Heart left ventricle (tissue), 16 donors: ENCODE measurements around the gene SLC25A43. TPM values are rescaled to one million over a fixed set of nuclear protein-coding genes. Genes with fewer than 3 reads are reported as not detected.
A peak's percentile ranks its signal among the peaks of the same experiment; 100 is the strongest.
"Not testable (repeated sequence)": the region's sequence is repeated elsewhere in the genome, so short reads cannot be mapped to it uniquely, and the experiment has no call there.

Experiments
- ATAC-seq, 4 donors: fragments of 200-7000 bp; cut with Tn5 transposase; one replicate each; pipeline ENCODE4 v1.9.1; 2020 to 2022; ENCODE audit warnings: moderate library complexity in 4 of 4, mild to moderate bottlenecking in 3 of 4, moderate number of reproducible peaks in 1 of 4
- DNase-seq, 5 donors: peaks; one replicate each; pipeline ENCODE4 v3.0.0-alpha.2; 2020
- H3K27ac ChIP-seq, 12 donors: fragments of 200-600 bp; sonication (generic) in 4 of 12; one replicate each; pipeline versions ENCODE4 v1.5.0 to v1.8.0; 2016 to 2022; ENCODE audit warnings: mild to moderate bottlenecking in 2 of 12
- H3K27me3 ChIP-seq, 9 donors: fragments of 200-600 bp; sonication (generic) in 2 of 9; one replicate each; pipeline versions ENCODE4 v1.5.1 to v1.8.0; 2016 to 2022; ENCODE audit warnings: mild to moderate bottlenecking in 3 of 9
- H3K36me3 ChIP-seq, 9 donors: fragments of 200-600 bp; sonication (generic) in 2 of 9; one replicate each; pipeline versions ENCODE4 v1.5.0 to v1.8.0; 2018 to 2022; ENCODE audit warnings: mild to moderate bottlenecking in 2 of 9
- H3K4me1 ChIP-seq, 12 donors: fragments of 200-600 bp; sonication (generic) in 4 of 12; one replicate each; pipeline versions ENCODE4 v1.5.0 to v1.8.0; 2016 to 2022; ENCODE audit warnings: mild to moderate bottlenecking in 3 of 12
- H3K4me3 ChIP-seq, 12 donors: fragments of 200-600 bp; sonication (generic) in 4 of 12; one replicate each; pipeline versions ENCODE4 v1.5.0 to v1.8.0; 2017 to 2022; ENCODE audit warnings: mild to moderate bottlenecking in 9 of 12, moderate library complexity in 4 of 12
- H3K9me3 ChIP-seq, 12 donors: fragments of 200-600 bp; sonication (generic) in 4 of 12; one replicate each; pipeline versions ENCODE4 v1.5.0 to v1.8.0; 2016 to 2022; ENCODE audit warnings: mild to moderate bottlenecking in 1 of 12
- CTCF ChIP-seq, 12 donors: fragments of 200-600 bp; sonication (generic) in 4 of 12; IDR thresholded peaks; one replicate each; pipeline versions ENCODE4 v1.5.0 to v1.8.0; 2018 to 2022; ENCODE audit warnings: antibody characterized with exemption in 12 of 12, mild to moderate bottlenecking in 5 of 12
- POLR2A ChIP-seq, 2 donors: fragments of 450-650 bp; IDR thresholded peaks; one replicate each; pipeline ENCODE4 v1.6.1; 2017; ENCODE audit warnings: antibody characterized with exemption in 2 of 2, mild to moderate bottlenecking in 2 of 2, moderate library complexity in 2 of 2
- WGBS, 4 donors: extraction: QIAGEN DNeasy Blood & Tissue Kit in 2 of 4; methylation state at CpG; one replicate each; pipeline versions ENCODE4 v1.1.5 to v1.1.7; 2013 to 2018; 5-methylcytosine and 5-hydroxymethylcytosine counted together
- intact Hi-C, 10 donors: fragments of 100-400 bp; cut with DNase I; formaldehyde crosslinking; loops; one replicate each; pipeline versions ENCODE4 v1.11.1 to v1.14.2; 2022
- polyA plus RNA-seq, 2 donors: library from polyadenylated mRNA; stranded (reverse); fragments of 200-250 nt; gene quantifications; one replicate each; pipeline ENCODE4 v1.2.3, GENCODE V29; 2013
- total RNA-seq, 9 donors: library from RNA; depleted of rRNA in 2 of 9; stranded (reverse); fragments of >200 nt in 2 of 9; fragmentation: NEBNext Ultra II Directional in 3 of 9; extraction: Animal tissue kit (Norgen Biotek cat#: 25700) in 3 of 9; gene quantifications; one replicate each; pipeline versions ENCODE4 v1.1.0 to v1.2.4, GENCODE V29; 2016 to 2023
- donor health status: ischemic (EF 13 %, LVEDD 7.1; RV severe dilation, severe dysfunction).
- donor health status: healthy with polysubstance abuse.
- donor health status: DM: no; HTN: yes; CAD: no.
- donor health status: DM: no; HTN: no; CAD: no.
- donor health status: ischemic (EF 25% LVEDD 6.9; RV normal size, moderate dysfunction).
- donor health status: ischemic (EF 25% LVEDD 5.7; RV mildly dilated, moderate dysfunction).
- donor health status: healthy.
- donor health status: DM: yes; HTN: yes; CAD: no.
- donor health status: ischemic (EF 35%, LVEDD 5.7; RV mildly dilated, moderate dysfunction).
- donor health status: nonischemic (EF 11% LVEDD 7.7; RV severe dilation, severe dysfunction).
- donor health status: DM: yes; HTN: yes; CAD: no.
- donor health status: PGD.
- donor health status: ischemic (EF 29% LVEDD 5.4; RV normal size, mild dysfunction).
- donor health status: nonischemic (EF 23%, LVEDD 6.1; RV moderate dilation, normal function).

SLC25A43 gene
- total and polyA plus RNA-seq, 11 donors = 1.7 to 7.8 (median 3.1) TPM

GRCh38 chrX:119427795-119428185 lies 28.7 kb downstream of the SLC25A43 start:
- TF ChIP-seq POLR2A (IDR thresholded peaks at IDR 0.05) = no peak
- no peak for TF ChIP-seq CTCF (IDR thresholded peaks at IDR 0.05)
- DNase-seq = no peak

GRCh38 chrX:119429471-119429870 lies 30.3 kb downstream of the SLC25A43 start:
- Histone ChIP-seq H3K4me1 (peaks cover 0 to 11% (median 0%) of the 10 kb centered on the region in 12 donors), H3K4me3 (no peak overlapping the region), H3K27me3 (no peaks in the 10 kb centered on the region), H3K27ac (no peak overlapping the region), H3K36me3 (no peaks in the 10 kb centered on the region), H3K9me3 (no peaks in the 10 kb centered on the region)
- intact Hi-C loops = loop anchor here in 1 of 10 donors (5.0 kb wide), 1 partner anchor 38 kb away; the partner anchor contains the start of gene SLC25A5
- TF ChIP-seq POLR2A (IDR thresholded peaks at IDR 0.05) = no peak
- no peak for TF ChIP-seq CTCF (IDR thresholded peaks at IDR 0.05)
- ATAC-seq = no peak
- 41 to 87% (median 63%) methylated on average over 3 of the region's 4 CpGs for WGBS, 4 donors
- DNase-seq = no peak

More at GRCh38 chrX:119427795-119428185, 28.7 kb downstream of the SLC25A43 start:
- WGBS, 4 donors = 63 to 83% (median 70%) methylated on average over 4 of the region's 4 CpGs
- no peak overlapping the region for H3K4me3 ChIP-seq
- peak overlapping the region in 3 of 12 donors; percentile 42 to 55 (median 46) for H3K27ac ChIP-seq
- H3K4me1 ChIP-seq = peaks cover 0 to 11% (median 0%) of the 10 kb centered on the region in 12 donors
- no peaks in the 10 kb centered on the region for H3K36me3 ChIP-seq
- H3K9me3 ChIP-seq = no peaks in the 10 kb centered on the region
- intact Hi-C loops = loop anchor here in 1 of 10 donors (5.0 kb wide), 1 partner anchor 40 kb away; the partner anchor contains the start of gene SLC25A5
- ATAC-seq = no peak
- no peaks in the 10 kb centered on the region for H3K27me3 ChIP-seq

- H3K4me1 ChIP-seq, intact Hi-C loops: not testable (repeated sequence)
- WGBS, 4 donors = 76 to 97% (median 87%) methylated on average over 9 to 13 of the region's 17 CpGs
These were observed 42.2 kb downstream of the SLC25A43 start for GRCh38 chrX:119441295-119441694.

GRCh38 chrX:119442286-119442685 lies 43.1 kb downstream of the SLC25A43 start:
- H3K4me3 ChIP-seq = no peak overlapping the region
- WGBS, 4 donors = 67 to 79% (median 71%) methylated on average over 2 of the region's 2 CpGs
- intact Hi-C loops = no loop called here
- DNase-seq = no peak
- H3K9me3 ChIP-seq = no peaks in the 10 kb centered on the region
- TF ChIP-seq POLR2A (IDR thresholded peaks at IDR 0.05) (no peak), CTCF (IDR thresholded peaks at IDR 0.05) (no peak)
- H3K27me3 ChIP-seq = no peaks in the 10 kb centered on the region
- ATAC-seq = no peak
- no peaks in the 10 kb centered on the region for H3K4me1 ChIP-seq
- no peak overlapping the region for H3K27ac ChIP-seq
- H3K36me3 ChIP-seq = no peaks in the 10 kb centered on the region

More at GRCh38 chrX:119441295-119441694, 42.2 kb downstream of the SLC25A43 start:
- H3K27ac ChIP-seq, H3K9me3 ChIP-seq, DNase-seq, H3K27me3 ChIP-seq, H3K36me3 ChIP-seq, H3K4me3 ChIP-seq, ATAC-seq: not testable (repeated sequence)

GRCh38 chrX:119453202-119453601 lies 54.1 kb downstream of the SLC25A43 start:
- no peak for DNase-seq
- Histone ChIP-seq H3K9me3 (no peaks in the 10 kb centered on the region), H3K36me3 (peaks cover 0 to 9% (median 0%) of the 10 kb centered on the region in 9 donors), H3K27me3 (peaks cover 0 to 2% (median 0%) of the 10 kb centered on the region in 9 donors), H3K4me3 (no peak overlapping the region), H3K4me1 (no peaks in the 10 kb centered on the region), H3K27ac (no peak overlapping the region)
- TF ChIP-seq CTCF (IDR thresholded peaks at IDR 0.05) (no peak), POLR2A (IDR thresholded peaks at IDR 0.05) (no peak)
- ATAC-seq = no peak
- 70 to 92% (median 81%) methylated on average over 4 of the region's 4 CpGs for WGBS, 4 donors
- intact Hi-C loops = no loop called here
